Type B pancreatic cell (in vitro differentiated cells): ENCODE results near the gene PLA1A. TPM values are rescaled to one million over a fixed set of nuclear protein-coding genes. Genes with fewer than 3 reads are reported as not detected.
"Not testable (repeated sequence)": the region's sequence is repeated elsewhere in the genome, so short reads cannot be mapped to it uniquely, and the experiment has no call there.

Experiments used
- DNase-seq: peaks from one replicate; pipeline ENCODE4 v3.0.0; 2021; ENCODE audit warnings: mixed read lengths; ENCODE audit not compliant: unreplicated experiment; ENCODE audit errors: extremely low spot score
- H3K27ac Mint-ChIP-seq: 2 replicates; pipeline ENCODE4 v1.8.0; 2021; ENCODE audit warnings: mild to moderate bottlenecking, mixed read lengths
- H3K27me3 Mint-ChIP-seq: 2 replicates; pipeline ENCODE4 v1.8.0; 2021; ENCODE audit warnings: mixed read lengths
- H3K36me3 Mint-ChIP-seq: 2 replicates; pipeline ENCODE4 v1.8.0; 2021; ENCODE audit warnings: mixed read lengths
- H3K4me1 Mint-ChIP-seq: one replicate; pipeline ENCODE4 v1.8.0; 2021; ENCODE audit warnings: mixed read lengths; ENCODE audit not compliant: unreplicated experiment
- H3K4me3 Mint-ChIP-seq: 2 replicates; pipeline ENCODE4 v1.8.0; 2021; ENCODE audit warnings: mild to moderate bottlenecking, mixed read lengths
- H3K9me3 Mint-ChIP-seq: 2 replicates; pipeline ENCODE4 v1.8.0; 2021; ENCODE audit warnings: mixed read lengths
- total RNA-seq: library from RNA; stranded (reverse); gene quantifications from 2 replicates; pipeline ENCODE4 v1.2.1, GENCODE V29; 2021; ENCODE audit warnings: low replicate concordance
- TF ChIP-seq, protein P1 (sequence below): fragments of 200-600 bp; sonication (generic); conservative IDR thresholded peaks from 2 replicates; pipeline ENCODE4 v1.5.0; 2021; ENCODE audit warnings: antibody characterized with exemption, mild to moderate bottlenecking

Gene PLA1A
- total RNA-seq, 1 donor from 2014 or later = 1.6 TPM

- Mint-ChIP-seq H3K9me3 (no peaks in the 10 kb centered on the region), H3K27ac (peak within 1 kb of the TSS; percentile 92), H3K4me3 (peak within 1 kb of the TSS; percentile 93), H3K36me3 (peaks cover 5% of the 10 kb centered on the region), H3K27me3 (no peaks in the 10 kb centered on the region), H3K4me1 (peaks cover 26% of the 10 kb centered on the region)
- TF ChIP-seq, protein P1, sequence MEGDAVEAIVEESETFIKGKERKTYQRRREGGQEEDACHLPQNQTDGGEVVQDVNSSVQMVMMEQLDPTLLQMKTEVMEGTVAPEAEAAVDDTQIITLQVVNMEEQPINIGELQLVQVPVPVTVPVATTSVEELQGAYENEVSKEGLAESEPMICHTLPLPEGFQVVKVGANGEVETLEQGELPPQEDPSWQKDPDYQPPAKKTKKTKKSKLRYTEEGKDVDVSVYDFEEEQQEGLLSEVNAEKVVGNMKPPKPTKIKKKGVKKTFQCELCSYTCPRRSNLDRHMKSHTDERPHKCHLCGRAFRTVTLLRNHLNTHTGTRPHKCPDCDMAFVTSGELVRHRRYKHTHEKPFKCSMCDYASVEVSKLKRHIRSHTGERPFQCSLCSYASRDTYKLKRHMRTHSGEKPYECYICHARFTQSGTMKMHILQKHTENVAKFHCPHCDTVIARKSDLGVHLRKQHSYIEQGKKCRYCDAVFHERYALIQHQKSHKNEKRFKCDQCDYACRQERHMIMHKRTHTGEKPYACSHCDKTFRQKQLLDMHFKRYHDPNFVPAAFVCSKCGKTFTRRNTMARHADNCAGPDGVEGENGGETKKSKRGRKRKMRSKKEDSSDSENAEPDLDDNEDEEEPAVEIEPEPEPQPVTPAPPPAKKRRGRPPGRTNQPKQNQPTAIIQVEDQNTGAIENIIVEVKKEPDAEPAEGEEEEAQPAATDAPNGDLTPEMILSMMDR = no peak
- peak; percentile 93 for DNase-seq
These were observed 79.3 kb downstream of the PLA1A start, which contains the start of gene COX17 for GRCh38 chr3:119676771-119677640. COX17 (minus strand) TSS chr3:119677406; CDS start chr3:119677310, 96 bp downstream.

GRCh38 chr3:119677641-119677934, 79.9 kb downstream of the PLA1A start:
- no peak for DNase-seq
- H3K4me3 Mint-ChIP-seq = peak overlapping the region; percentile 93
- TF ChIP-seq, protein P1 = no peak
- H3K4me1 Mint-ChIP-seq = peaks cover 26% of the 10 kb centered on the region
- no peaks in the 10 kb centered on the region for H3K27me3 Mint-ChIP-seq
- H3K9me3 Mint-ChIP-seq = no peaks in the 10 kb centered on the region
- H3K27ac Mint-ChIP-seq = peak overlapping the region; percentile 92
- H3K36me3 Mint-ChIP-seq = peaks cover 5% of the 10 kb centered on the region

- peaks cover 26% of the 10 kb centered on the region for H3K4me1 Mint-ChIP-seq
- not testable (repeated sequence) for H3K9me3 Mint-ChIP-seq, H3K36me3 Mint-ChIP-seq, H3K27ac Mint-ChIP-seq, H3K27me3 Mint-ChIP-seq, DNase-seq
- peak overlapping the region; percentile 29 for H3K4me3 Mint-ChIP-seq
These were observed 80.5 kb downstream of the PLA1A start for GRCh38 chr3:119678209-119678608.

Other genes starting within 250 kb of the PLA1A start
- gene TMEM39A, start 134.3 kb upstream of the PLA1A start, total RNA-seq = 65.9 and 66.0 TPM in 2 replicates
- 11.4 and 24.1 TPM in 2 replicates for gene POGLUT1, start 128.9 kb upstream of the PLA1A start, total RNA-seq
- 114 and 139 TPM in 2 replicates for gene TIMMDC1, start 99.3 kb upstream of the PLA1A start, total RNA-seq
- gene CD80, start 38.3 kb upstream of the PLA1A start, total RNA-seq = 0.10 TPM in 1 of 2 replicates, not detected in the other
- gene ADPRH, start 18.4 kb upstream of the PLA1A start, total RNA-seq = 2.9 and 3.3 TPM in 2 replicates
- gene POPDC2, start 62.7 kb downstream of the PLA1A start, total RNA-seq = 1.4 and 2.6 TPM in 2 replicates
- gene COX17, start 79.5 kb downstream of the PLA1A start, total RNA-seq = 28.3 and 32.0 TPM in 2 replicates
- gene CFAP91, start 105.1 kb downstream of the PLA1A start, total RNA-seq = 2.1 and 19.0 TPM in 2 replicates
- gene NR1I2, start 184.2 kb downstream of the PLA1A start, total RNA-seq = 0.65 and 1.4 TPM in 2 replicates